Endothelial cell (in vitro differentiated cells): ENCODE results near the gene MICALL1. TPM values are rescaled to one million over a fixed set of nuclear protein-coding genes. Genes with fewer than 3 reads are reported as not detected.
"Not testable (repeated sequence)": the region's sequence is repeated elsewhere in the genome, so short reads cannot be mapped to it uniquely, and the experiment has no call there.

Experiments
- DNase-seq: peaks from one replicate; pipeline ENCODE4 v3.0.0; 2021; ENCODE audit warnings: low spot score
- H3K27ac Mint-ChIP-seq: one replicate; pipeline ENCODE4 v1.8.0; 2021; ENCODE audit warnings: mixed read lengths, inconsistent platforms; ENCODE audit not compliant: unreplicated experiment
- H3K27me3 Mint-ChIP-seq: one replicate; pipeline ENCODE4 v1.8.0; 2021; ENCODE audit warnings: mild to moderate bottlenecking, moderate library complexity, mixed read lengths, inconsistent platforms; ENCODE audit not compliant: unreplicated experiment
- H3K36me3 Mint-ChIP-seq: one replicate; pipeline ENCODE4 v1.8.0; 2021; ENCODE audit warnings: mild to moderate bottlenecking, low read depth, mixed read lengths, inconsistent platforms; ENCODE audit not compliant: unreplicated experiment
- H3K4me1 Mint-ChIP-seq: one replicate; pipeline ENCODE4 v1.8.0; 2021; ENCODE audit warnings: mild to moderate bottlenecking, mixed read lengths, inconsistent platforms; ENCODE audit not compliant: unreplicated experiment
- H3K4me3 Mint-ChIP-seq: one replicate; pipeline ENCODE4 v1.8.0; 2021; ENCODE audit warnings: mild to moderate bottlenecking, mixed read lengths, inconsistent platforms; ENCODE audit not compliant: unreplicated experiment
- H3K9me3 Mint-ChIP-seq: one replicate; pipeline ENCODE4 v1.8.0; 2021; ENCODE audit warnings: mixed read lengths, inconsistent platforms; ENCODE audit not compliant: unreplicated experiment
- CTCF ChIP-seq: fragments of 200-600 bp; sonication (generic); IDR thresholded peaks from one replicate; pipeline ENCODE4 v1.5.0; 2021; ENCODE audit warnings: antibody characterized with exemption; ENCODE audit not compliant: unreplicated experiment
- total RNA-seq: library from RNA; stranded (reverse); fragmentation: NEBNext Ultra II Directional; extraction: Animal tissue kit (Norgen Biotek cat#: 25700); gene quantifications from one replicate; pipeline ENCODE4 v1.2.1, GENCODE V29; 2021; ENCODE audit not compliant: unreplicated experiment

MICALL1 gene
- total RNA-seq, 1 donor from 2014 or later, result 124 TPM

- no peak overlapping the region for H3K27ac Mint-ChIP-seq
- no peak overlapping the region for H3K4me3 Mint-ChIP-seq
- no peak for DNase-seq
- TF ChIP-seq CTCF, result no peak
- no peaks in the 10 kb centered on the region for H3K9me3 Mint-ChIP-seq
- peaks cover 31% of the 10 kb centered on the region for H3K36me3 Mint-ChIP-seq
- H3K4me1 Mint-ChIP-seq, result no peaks in the 10 kb centered on the region
- peaks cover 9% of the 10 kb centered on the region for H3K27me3 Mint-ChIP-seq
Observed at GRCh38 chr22:37943825-37944198, 37.7 kb downstream of the MICALL1 start.

- H3K4me3 Mint-ChIP-seq, result not testable (repeated sequence)
Observed at GRCh38 chr22:37944423-37944822, 38.3 kb downstream of the MICALL1 start.

GRCh38 chr22:37947142-37947795 is 41.2 kb downstream of the MICALL1 start:
- H3K4me3 Mint-ChIP-seq, H3K4me1 Mint-ChIP-seq, H3K27ac Mint-ChIP-seq: not testable (repeated sequence)

More at GRCh38 chr22:37944423-37944822, 38.3 kb downstream of the MICALL1 start:
- H3K9me3 Mint-ChIP-seq, H3K27ac Mint-ChIP-seq, H3K4me1 Mint-ChIP-seq, DNase-seq, H3K27me3 Mint-ChIP-seq: not testable (repeated sequence)
- peaks cover 27% of the 10 kb centered on the region for H3K36me3 Mint-ChIP-seq

GRCh38 chr22:37951305-37951704 is 45.2 kb downstream of the MICALL1 start:
- Mint-ChIP-seq H3K36me3 (peaks cover 5% of the 10 kb centered on the region), H3K4me1 (peaks cover 26% of the 10 kb centered on the region), H3K4me3 (no peak overlapping the region), H3K27ac (no peak overlapping the region), H3K9me3 (no peaks in the 10 kb centered on the region), H3K27me3 (peaks cover 5% of the 10 kb centered on the region)
- DNase-seq, result no peak
- TF ChIP-seq CTCF, result no peak

More at GRCh38 chr22:37947142-37947795, 41.2 kb downstream of the MICALL1 start:
- H3K9me3 Mint-ChIP-seq, H3K27me3 Mint-ChIP-seq, DNase-seq: not testable (repeated sequence)
- peaks cover 13% of the 10 kb centered on the region for H3K36me3 Mint-ChIP-seq

GRCh38 chr22:37952629-37953028 is 46.5 kb downstream of the MICALL1 start:
- Mint-ChIP-seq H3K4me3 (peak overlapping the region; percentile 100), H3K27ac (peak overlapping the region; percentile 87), H3K4me1 (peaks cover 26% of the 10 kb centered on the region), H3K36me3 (peaks cover 14% of the 10 kb centered on the region)
- not testable (repeated sequence) for DNase-seq, H3K27me3 Mint-ChIP-seq, H3K9me3 Mint-ChIP-seq

- Mint-ChIP-seq H3K9me3 (no peaks in the 10 kb centered on the region), H3K27me3 (peaks cover 5% of the 10 kb centered on the region), H3K4me3 (peak overlapping the region; percentile 100), H3K36me3 (peaks cover 18% of the 10 kb centered on the region), H3K4me1 (peaks cover 26% of the 10 kb centered on the region), H3K27ac (peak overlapping the region; percentile 87)
- no peak for DNase-seq
- no peak for TF ChIP-seq CTCF
Observed at GRCh38 chr22:37953062-37953436, 47.0 kb downstream of the MICALL1 start.
